ENCODE measurements around the gene FBXL16.
A peak's percentile ranks its signal among the peaks of the same experiment; 100 is the strongest.

FBXL16 gene

DNA sequence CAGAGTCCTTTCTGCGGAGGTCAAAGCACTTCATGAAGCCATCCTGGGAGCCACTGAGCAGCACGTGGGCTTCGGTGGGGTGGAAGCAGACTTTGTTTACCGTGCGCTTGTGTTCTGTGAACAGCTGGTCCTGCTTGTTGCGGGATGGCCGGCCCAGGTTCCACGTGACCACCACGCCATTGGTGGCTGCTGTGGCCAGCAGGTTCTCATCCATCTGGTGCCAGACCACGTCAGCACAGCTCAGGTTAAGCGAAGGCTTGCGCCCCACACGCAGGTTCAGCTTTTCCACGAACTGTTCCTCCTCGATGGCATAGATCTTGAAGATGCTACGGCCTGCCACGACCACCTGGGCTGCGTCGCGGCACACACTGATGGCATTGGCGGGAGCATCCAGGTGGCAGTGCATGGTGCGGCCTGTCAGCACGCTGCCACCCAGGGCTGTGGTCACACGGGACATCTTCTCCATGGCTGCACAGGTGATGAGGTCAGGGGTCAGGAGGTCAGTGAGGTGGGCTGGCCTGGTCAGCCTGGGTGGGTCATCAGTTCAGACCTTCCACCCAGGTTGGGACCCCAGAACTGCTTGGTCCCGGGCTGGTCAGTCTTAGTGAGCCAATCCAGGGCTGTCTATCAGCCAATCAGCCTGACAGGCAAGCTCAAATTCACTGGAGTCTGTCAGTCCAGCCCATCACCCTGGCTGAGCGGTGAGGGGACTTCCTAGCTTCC is 16.3 kb downstream of the FBXL16 start:
- DNase-seq: no peak

DNA sequence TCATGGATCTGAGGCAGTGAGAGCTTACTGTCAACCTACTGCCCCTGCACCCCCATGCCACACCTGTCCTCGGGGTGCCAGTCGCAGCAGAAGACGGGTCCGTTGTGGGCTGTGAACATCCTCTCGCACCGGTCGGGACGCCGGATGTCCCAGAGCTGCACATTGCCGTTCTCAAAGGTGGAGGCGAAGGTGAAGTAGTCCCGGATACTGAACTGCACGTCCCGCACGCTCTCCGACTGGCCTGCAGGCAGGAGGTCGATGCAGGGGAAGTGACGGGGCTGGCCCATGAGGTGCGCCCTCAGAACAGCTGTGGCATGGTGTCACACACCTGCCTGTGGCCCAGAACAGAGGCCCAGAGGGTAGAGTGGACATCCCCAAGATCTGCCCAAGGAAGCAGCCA is 18.1 kb downstream of the FBXL16 start:
- no peak for DNase-seq

DNA sequence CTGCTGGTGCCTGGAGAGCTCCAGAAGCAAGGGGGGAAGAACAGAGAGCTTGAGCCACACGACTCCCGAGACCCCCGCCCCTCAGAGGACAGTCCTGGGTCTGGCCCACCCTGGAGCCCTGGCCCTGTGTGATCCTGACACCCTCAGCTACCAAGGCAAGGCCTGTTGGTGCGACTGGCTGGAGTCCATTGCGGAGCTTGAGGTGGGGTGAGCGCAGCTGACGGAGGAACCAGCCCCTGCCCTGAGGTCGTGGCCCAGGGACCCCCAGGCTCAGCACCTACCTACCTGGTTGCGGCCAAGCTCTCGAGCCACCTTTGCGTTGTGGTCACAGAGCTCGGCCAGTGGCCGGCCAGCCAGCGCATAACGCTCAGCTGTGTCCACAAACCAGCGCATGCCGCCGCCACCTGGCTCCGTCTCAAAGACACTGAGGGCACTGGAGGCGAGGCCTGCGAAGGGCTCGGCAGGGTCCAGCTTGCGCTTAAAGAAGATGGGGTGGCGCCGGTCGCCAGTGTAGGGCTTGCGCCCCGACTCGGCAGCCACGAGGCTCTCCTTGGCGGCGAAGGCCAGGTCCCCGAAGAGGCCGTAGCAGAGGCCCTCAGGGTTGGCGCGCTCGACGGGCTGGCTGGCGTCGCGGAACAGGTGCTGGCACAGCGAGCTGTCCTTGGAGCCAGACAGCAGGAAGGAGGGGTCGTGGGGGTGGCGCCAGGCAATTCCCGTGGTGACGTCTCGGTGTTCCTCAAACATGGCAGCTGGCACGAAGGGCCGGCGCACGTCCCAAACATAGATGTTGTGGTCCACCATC is 18.9 kb downstream of the FBXL16 start:
- no peak for DNase-seq

DNA sequence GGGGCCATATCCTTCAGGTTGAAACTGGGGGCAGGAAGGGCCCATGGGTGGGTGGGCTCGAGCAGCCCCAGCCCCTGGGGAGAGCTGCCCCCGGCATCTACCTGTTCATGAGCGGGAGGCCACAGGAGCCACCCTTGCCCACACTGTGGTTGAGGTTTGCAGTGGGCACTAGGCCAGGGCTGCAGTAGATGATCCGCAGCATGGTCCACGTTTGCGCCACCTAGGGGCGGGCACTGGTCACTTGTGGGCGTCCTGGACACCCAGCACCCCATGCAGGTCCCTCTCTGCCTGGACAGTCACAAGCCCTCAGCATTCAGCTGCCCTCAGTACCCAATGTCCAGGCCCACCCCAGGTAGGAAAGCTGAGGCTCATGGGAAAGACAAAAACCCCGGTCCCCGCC is 19.6 kb downstream of the FBXL16 start:
- no peak for DNase-seq

DNA sequence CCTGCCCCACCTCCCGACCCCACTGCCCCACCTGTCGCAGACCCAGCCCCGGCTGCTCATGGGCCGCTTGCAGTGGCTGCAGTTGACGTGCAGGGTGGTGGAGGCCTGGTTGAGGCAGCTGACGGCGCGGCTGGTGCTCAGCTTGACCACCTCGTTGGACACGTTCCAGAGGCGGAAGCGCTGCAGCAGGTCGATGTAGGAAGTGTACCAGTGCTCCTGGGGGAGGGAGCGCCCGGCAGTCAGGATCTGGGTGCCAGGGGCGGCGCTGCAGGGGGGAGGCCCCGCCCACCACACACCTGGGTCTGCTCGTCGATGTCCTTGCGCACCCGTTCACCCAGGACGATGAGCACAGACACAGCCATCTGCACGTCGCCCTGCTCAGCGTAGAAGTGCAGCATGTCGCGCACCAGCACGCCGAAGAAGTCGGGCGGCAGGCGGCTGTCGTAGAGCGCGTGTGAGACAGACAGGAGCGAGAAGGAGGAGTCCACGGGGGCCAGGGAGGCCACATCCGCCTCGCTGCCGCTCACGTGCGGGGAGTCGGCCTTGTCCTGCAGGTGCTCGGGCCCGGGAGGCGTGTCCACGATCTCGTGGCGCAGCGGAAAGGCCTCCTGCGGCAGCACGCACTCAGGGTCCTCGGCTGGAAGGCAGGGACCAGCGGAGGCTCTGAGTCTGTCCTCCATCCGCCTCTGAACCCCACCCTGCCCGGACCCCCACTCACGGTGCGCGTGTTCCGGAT is 20.5 kb downstream of the FBXL16 start:
- peak; percentile 72 for DNase-seq

DNA sequence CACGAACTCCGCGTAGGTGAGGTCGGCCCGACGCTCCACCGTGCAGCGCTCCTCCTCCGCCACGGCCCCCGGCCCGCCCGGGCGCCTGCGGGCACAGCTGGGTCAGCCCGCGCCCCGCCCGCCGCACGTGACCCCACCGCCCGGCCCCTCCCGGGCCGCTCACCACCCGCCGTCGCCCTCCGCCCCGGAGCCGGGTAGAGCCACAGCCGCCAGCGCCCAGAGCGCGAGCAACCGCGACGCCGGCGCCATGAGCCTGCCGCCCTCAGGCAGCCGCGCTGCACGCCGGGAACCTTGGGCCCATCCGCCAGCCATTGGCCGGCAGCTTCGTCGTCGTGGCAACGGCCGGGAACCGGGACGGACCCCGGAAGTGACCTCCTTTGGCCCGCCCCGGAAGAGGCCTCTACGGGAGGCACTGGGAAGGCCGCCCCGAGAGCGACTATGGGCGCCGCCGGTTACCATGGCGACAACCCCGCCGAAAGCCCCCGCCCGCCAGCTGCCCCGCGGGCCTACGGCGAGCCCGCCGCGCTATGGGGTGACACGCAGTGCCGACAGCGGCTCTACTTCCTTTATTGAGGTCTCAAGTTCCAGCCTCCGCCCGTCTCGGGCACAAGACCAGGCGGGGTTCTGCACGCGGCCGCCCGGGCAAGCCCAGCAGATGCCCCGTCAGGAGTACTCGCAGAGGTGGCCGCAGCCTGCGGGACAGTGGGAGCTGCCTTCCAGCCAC is 21.4 kb downstream of the FBXL16 start, which contains the start of gene JMJD8:
Gene JMJD8, minus strand, starts transcription at position 264 of the 724 bp plus-strand sequence. Its CDS starts 15 bp downstream, at position 249.
- peak; percentile 83 for DNase-seq

DNA sequence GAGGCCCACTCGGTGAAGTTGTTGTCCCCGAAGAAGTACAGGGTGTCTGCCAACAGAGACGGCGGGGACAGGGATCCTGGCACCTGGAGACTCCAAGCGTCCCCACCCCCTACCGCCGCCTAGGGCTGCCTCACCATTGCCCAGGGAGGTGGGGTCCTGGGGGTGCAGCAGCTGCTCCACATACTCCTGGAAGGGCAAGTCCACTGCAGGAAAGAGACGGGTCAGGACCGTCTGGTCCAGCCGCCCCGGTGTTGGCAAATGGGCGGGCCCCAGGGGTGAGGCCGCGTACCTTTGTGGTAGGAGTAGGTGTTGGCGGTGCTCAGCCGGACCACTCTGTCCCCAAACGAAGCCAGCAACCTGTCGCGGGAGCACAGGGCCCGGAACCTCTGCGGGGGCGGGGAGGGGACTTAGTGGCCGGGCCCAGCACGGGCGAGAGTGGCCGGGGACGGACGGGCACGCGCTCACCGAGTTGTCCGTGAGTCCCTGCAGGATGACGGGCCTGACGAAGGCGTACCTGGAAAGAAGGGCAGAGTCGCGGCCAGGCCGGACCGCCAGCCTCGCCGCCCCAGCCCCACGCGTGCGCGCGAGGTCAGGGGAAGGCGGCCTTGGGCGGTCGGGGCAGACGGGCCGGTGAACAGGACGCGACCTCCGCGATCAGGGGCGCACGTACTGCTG is 22.1 kb downstream of the FBXL16 start:
- DNase-seq: no peak

DNA sequence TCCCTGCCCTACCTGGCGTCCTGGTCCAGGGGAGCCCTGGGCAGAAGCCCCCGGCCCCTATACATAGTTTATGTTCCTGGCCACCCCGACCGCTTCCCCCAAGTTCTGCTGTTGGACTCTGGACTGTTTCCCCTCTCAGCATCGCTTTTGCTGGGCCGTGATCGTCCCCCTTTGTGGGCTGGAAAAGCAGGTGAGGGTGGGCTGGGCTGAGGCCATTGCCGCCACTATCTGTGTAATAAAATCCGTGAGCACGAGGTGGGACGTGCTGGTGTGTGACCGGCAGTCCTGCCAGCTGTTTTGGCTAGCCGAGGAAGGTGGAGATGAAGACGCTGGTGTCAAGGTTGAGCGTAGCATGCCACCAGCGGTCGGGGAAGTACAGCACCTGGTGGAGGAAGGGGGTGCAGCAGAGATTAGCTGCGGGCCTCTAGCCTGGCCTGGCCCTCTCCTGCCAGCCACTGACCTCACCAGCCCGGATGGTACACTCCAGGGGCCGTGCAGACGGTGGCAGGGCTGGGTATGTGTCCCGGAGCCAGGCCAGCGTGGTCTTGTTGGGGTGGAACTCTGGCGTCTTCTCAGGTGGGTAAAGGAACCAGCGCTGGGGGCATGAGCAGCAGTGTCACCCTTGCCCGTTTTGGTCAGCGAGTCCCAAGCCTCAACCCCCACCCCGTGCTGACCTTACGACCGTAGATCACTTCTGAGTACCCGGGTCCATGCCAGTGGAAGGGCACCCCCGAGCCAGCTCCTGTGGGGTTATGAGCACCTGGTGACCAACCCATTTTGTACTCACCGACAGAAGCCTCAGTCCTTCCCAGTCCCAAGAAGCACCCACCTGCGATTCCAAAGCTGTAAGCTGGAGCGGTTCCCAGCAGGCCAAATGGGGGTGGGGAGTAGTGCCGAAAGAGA is 22.9 kb downstream of the FBXL16 start:
- no peak for DNase-seq

DNA sequence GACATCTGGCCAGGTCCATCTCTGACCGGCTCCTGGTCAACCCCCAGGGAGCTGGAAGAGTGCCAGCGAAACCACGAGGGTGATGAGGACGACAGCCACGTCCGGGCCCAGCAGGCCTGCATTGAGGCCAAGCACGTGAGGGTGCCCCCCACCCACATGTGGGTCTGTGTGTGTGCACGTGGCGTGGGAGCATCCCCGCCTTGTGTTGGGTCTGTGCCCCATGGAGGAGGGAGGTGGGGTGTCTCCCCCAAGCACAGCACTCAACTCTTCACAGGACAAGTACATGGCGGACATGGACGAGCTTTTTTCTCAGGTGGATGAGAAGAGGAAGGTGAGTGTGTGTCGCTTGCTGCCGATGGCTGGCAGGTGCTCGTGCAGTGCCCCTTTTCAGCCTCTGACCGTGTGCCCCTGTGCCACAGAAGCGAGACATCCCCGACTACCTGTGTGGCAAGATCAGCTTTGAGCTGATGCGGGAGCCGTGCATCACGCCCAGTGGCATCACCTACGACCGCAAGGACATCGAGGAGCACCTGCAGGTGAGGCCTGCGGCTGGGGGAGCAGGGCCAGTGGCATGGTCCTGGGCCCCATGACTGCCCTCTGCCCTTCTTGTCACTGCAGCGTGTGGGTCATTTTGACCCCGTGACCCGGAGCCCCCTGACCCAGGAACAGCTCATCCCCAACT is 23.7 kb downstream of the FBXL16 start:
- DNase-seq: no peak

DNA sequence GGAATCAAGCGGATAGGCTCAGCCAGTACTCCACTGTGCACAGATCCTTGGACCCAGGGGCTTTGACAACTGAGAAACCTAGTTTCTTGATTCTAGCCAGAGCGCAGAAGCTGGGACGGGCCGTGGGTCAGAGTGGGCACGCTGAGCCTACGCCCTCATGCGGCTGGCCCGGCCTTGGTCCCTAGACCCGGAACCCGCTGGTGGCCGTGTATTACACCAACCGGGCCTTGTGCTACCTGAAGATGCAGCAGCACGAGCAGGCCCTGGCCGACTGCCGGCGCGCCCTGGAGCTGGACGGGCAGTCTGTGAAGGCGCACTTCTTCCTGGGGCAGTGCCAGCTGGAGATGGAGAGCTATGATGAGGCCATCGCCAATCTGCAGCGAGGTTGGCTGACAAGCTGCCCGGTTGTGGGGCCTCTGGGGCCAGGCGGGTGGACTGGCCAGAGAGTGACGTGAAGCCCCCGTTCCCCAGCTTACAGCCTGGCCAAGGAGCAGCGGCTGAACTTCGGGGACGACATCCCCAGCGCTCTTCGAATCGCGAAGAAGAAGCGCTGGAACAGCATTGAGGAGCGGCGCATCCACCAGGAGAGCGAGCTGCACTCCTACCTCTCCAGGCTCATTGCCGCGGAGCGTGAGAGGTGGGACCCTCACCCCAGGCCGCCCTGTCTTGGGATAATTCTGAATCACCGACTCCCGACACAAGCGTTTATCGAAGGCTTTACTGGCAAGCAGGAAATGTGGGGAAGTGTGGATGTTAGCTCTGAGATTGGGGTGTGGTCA is 24.4 kb downstream of the FBXL16 start:
- no peak for DNase-seq

DNA sequence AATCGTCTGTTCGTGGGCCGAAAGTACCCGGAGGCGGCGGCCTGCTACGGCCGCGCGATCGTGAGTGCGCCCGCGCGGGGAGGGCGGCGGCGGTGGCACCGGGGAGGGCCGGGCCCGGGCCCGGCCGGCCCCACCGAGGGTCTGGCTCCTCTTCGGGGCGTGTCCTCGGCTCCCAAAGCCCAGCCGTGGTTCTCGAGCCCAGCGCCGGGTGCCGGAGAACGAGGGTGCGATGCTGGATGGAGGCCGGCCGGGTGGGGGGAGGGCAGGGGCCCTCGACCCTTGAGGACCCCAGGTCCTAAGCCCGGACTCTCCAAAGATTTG is 25.0 kb downstream of the FBXL16 start:
- DNase-seq: no peak

DNA sequence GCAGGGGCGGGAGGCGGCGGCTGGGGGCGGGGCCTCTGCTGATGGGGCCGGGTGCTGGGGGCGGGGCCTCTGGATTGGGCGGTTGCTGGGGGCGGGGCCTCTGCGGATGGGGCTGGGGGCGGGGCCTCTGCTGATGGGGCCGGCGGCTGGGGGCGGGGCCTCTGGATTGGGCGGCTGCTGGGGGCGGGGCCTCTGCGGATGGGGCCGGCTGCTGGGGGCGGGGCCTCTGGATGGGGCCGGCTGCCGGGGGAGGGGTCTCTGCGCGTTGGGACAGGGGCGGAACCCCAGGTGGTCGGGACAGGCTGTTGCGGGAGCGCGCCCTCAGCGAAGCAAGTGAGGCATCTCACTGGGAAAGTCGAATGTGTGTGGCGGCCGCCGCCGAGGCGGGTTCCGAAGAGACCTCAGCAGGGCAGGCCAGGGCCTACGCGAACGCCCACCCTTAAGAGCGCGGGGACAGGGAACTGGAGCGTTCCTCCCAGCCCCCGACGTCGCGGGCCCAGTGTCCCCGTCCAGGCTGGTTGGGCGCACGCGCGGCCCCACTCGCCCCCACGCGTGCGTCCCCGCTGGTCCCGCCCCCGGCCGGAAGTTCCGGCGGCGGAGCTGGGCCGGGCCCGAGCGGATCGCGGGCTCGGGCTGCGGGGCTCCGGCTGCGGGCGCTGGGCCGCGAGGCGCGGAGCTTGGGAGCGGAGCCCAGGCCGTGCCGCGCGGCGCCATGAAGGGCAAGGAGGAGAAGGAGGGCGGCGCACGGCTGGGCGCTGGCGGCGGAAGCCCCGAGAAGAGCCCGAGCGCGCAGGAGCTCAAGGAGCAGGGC is 25.6 kb downstream of the FBXL16 start, which contains the start of gene STUB1:
Gene STUB1, plus strand, starts transcription at position 597 of the 811 bp plus-strand sequence. Its CDS starts 116 bp downstream, at position 713.
- no peak for DNase-seq

DNA sequence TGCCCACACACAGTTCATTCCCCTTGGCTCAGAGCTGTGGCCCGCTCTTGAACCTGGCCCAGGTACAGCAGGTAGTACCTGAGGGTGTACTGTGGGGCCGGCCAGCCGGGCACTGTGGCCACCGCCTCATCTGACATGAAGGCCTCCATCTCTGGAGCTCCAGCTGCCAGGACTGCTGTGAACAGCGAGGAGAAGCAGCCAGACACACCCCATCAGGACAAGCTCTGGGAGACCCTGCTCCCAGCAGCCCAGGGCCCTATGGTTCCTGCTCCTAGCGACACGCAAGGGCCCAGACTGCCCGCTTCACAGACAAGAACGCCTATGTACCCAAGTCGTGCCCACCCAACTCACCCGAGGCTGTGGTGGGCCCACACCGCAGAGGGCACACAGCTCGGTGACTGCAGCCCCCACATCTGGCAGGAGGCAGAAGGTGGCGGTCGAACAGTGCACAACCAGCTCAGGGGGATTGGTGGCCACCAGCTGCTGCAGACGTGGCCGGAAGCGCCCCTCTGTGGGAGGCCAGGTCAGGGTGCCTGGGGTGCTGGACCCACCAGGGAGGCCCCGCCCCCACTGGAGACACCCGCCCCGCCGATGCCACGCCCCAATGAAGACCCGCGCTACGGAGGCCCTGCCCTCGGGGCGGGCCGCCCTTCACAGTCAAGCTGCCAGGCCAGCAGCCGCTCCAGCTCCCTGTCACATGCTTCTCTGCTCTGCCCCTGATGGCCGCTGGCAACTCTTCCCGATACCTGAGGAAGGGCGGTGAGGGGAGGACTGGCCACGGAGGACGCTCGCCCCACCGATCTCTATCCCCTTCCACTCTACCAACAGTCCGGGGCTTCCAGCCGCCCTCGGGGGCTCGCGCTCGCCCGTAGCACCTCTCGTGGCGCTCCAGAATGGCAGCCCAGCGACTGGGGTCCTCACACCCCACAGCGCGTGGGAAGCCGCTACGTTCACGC is 26.5 kb downstream of the FBXL16 start:
- DNase-seq: no peak

DNA sequence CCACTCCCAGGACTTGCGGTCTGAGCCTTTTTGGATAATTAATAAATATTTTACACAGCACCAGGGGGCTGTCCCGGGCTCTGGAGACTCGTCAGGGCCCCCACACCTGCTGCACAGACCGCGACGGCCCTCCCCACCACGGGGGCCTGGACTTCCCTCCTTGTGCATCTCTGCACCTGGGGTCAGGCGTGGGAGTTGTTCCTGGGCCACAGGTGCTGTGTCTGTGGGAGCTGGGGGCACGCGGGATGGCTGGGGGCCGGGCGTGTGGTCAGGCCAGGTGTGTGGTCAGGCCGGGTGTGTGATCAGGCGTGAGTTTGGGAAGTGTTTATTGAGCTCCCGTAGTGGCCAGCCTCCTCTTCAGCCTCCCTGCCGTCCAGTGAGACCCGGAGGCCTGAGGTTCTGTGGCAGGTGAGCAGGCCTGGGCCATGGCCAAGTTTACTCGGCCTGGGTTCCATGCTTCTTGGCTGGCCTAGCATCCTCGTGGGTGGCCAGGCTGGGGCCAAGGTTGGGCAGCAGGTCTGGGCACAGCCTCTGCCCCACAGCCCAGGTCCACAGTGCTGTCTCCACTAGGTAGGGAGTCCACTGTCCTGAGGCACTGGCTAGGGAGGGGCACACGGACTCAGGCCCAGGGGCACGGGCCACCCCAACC is 27.3 kb downstream of the FBXL16 start:
- DNase-seq: no peak

DNA sequence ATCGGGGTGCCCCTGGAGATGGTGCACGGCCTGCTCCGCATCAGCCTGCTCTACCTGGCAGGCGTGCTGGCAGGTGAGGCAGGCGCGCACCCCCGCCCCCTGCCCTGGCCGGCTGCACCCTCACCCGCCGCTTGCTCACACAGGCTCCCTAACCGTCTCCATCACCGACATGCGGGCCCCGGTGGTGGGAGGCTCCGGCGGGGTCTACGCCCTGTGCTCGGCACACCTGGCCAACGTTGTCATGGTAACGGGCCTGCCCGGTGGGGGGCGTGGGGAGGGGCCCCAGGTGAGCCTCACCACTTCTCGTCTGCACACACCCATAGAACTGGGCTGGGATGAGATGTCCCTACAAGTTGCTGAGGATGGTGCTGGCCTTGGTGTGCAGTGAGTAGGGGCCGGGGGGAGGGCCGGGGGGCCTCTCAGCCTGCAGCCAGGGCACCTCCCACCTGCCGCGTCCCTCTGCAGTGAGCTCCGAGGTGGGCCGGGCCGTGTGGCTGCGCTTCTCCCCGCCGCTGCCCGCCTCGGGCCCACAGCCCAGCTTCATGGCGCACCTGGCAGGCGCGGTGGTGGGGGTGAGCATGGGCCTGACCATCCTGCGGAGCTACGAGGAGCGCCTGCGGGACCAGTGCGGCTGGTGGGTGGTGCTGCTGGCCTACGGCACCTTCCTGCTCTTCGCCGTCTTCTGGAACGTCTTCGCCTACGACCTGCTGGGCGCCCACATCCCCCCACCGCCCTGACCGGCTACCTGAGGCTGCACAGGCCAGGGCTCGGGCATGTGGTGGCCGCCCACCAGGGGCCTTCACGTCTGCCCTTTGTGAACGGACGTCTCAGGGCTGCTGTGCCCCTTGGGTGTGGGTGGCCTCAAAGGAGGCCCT is 28.0 kb downstream of the FBXL16 start:
- no peak for DNase-seq

DNA sequence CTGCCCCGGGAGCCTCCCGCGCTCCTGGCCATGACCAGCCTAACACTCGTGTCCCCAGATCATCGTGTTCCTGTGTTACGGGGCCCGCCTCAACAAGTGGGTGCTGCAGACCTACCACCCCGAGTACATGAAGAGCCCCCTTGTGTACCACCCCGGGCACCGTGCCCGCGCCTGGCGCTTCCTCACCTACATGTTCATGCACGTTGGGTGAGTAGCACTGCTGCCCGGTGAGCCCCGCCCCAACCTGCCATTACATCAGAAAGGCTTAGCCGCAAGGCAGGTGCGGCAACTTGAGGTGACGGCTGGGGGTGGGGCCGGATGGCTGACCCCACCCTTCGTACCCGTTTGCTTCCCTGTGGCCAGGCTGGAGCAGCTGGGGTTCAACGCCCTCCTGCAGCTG is 28.7 kb downstream of the FBXL16 start:
- DNase-seq: peak; percentile 82
